GM12878 (cell line): Measurements from ENCODE around the gene MCFD2. TPM values are rescaled to one million over a fixed set of nuclear protein-coding genes. Genes with fewer than 3 reads are reported as not detected.

Experiments used
- ATAC-seq: fragments of 200-7000 bp; cut with Tn5 transposase; 3 replicates; pipeline ENCODE4 v1.9.1; 2020; ENCODE audit warnings: mild to moderate bottlenecking, moderate library complexity
- BruUV-seq: library from RNA; stranded (reverse); fragments of 400-500 nt; replicated peaks from 2 replicates; lab custom pipeline; 2021; lab: Mats Ljungman, UMichigan
- CTCF ChIA-PET: fragments of 300-600 bp; sonication (Branson Sonifier 250); formaldehyde crosslinking; extraction: SDS; loops from one replicate; lab custom pipeline; 2021; ENCODE audit warnings: inconsistent platforms; lab: Yijun Ruan, JAX
- POLR2A ChIA-PET: fragments of 350-600 bp; formaldehyde crosslinking; extraction: SDS; loops from one replicate; lab custom pipeline; 2021; ENCODE audit warnings: inconsistent platforms; lab: Charles Lee
- RAD21 ChIA-PET: fragments of 300-600 bp; sonication (Branson Sonifier 250); formaldehyde crosslinking; loops from one replicate; lab custom pipeline; 2023; ENCODE audit warnings: antibody characterized with exemption; ENCODE audit not compliant: unreplicated experiment; lab: Charles Lee
- SMC1A ChIA-PET: fragments of 300-600 bp; sonication (Branson Sonifier 250); formaldehyde crosslinking; loops from one replicate; lab custom pipeline; 2023; ENCODE audit not compliant: unreplicated experiment, uncharacterized antibody; lab: Charles Lee
- DNase-seq: peaks from one replicate; pipeline ENCODE4 v3.0.0-alpha.2; 2011; ENCODE audit warnings: low read depth, low spot score
- FAIRE-seq: peaks from 3 replicates; lab custom pipeline; 2011; peaks lifted over from hg19 to GRCh38; lab: Jason Lieb, UNC
- H2AFZ ChIP-seq: 2 replicates; pipeline ENCODE4 v1.6.0; 2011; ENCODE audit warnings: low read depth, low read length, control low read depth; ENCODE audit not compliant: control insufficient read depth
- H3K27ac ChIP-seq: 2 replicates; pipeline ENCODE4 v1.5.1; 2011; ENCODE audit warnings: control low read depth; ENCODE audit not compliant: control insufficient read depth, insufficient read depth
- H3K27me3 ChIP-seq, 2 experiments: replicated peaks in 1 of 2; 2 replicates each; pipeline versions ENCODE4 v1.6.0 to v1.6.1; 2011; ENCODE audit warnings: low read length in 1 of 2; ENCODE audit not compliant: control insufficient read depth in 2 of 2, insufficient read depth in 2 of 2
- H3K36me3 ChIP-seq, 2 experiments: 2 replicates each; pipeline ENCODE4 v1.5.1; 2011; ENCODE audit warnings: low read length in 1 of 2; ENCODE audit not compliant: control insufficient read depth in 2 of 2, insufficient read depth in 2 of 2
- H3K4me1 ChIP-seq: 2 replicates; pipeline ENCODE4 v1.6.1; 2011; ENCODE audit warnings: mild to moderate bottlenecking, low read length, moderate library complexity, mixed read lengths; ENCODE audit not compliant: control insufficient read depth, insufficient read depth
- H3K4me2 ChIP-seq: 2 replicates; pipeline ENCODE4 v1.6.0; 2011; ENCODE audit warnings: control low read depth; ENCODE audit not compliant: control insufficient read depth, insufficient read depth
- H3K4me3 ChIP-seq: fragments of 200-600 bp; sonication (generic); 2 replicates; pipeline ENCODE4 v1.5.1; 2016
- H3K79me2 ChIP-seq: 2 replicates; pipeline ENCODE4 v1.6.0; 2011; ENCODE audit warnings: low read length; ENCODE audit not compliant: control insufficient read depth, insufficient read depth
- H3K9ac ChIP-seq: 2 replicates; pipeline ENCODE4 v1.8.0; 2011; ENCODE audit warnings: low read length, control low read depth, mixed read lengths; ENCODE audit not compliant: control insufficient read depth, insufficient read depth
- H3K9me3 ChIP-seq: replicated peaks from 3 replicates; pipeline ENCODE4 v1.5.1; 2011; ENCODE audit warnings: mild to moderate bottlenecking, low read length; ENCODE audit not compliant: control insufficient read depth, insufficient read depth
- H4K20me1 ChIP-seq: 2 replicates; pipeline ENCODE4 v1.6.0; 2011; ENCODE audit not compliant: control insufficient read depth, insufficient read depth
- ASH2L ChIP-seq: fragments of 300-600, 200-600 bp; sonication (generic); IDR thresholded peaks from 2 replicates; pipeline ENCODE4 v1.6.1; 2017; ENCODE audit warnings: low read depth, mild to moderate bottlenecking, borderline replicate concordance
- ATF7 ChIP-seq: fragments of 450-650 bp; IDR thresholded peaks from 2 replicates; pipeline ENCODE4 v1.6.1; 2016; ENCODE audit warnings: low read depth, mild to moderate bottlenecking
- BMI1 ChIP-seq: fragments of 450-650 bp; IDR thresholded peaks from 2 replicates; pipeline ENCODE4 v1.6.1; 2016; ENCODE audit warnings: mild to moderate bottlenecking, moderate library complexity, borderline replicate concordance
- ETV6 ChIP-seq, 2 experiments: fragments of 450-650 bp in 1 of 2; IDR thresholded peaks in 1 of 2; conservative IDR thresholded peaks in 1 of 2; 2 replicates each; pipeline ENCODE4 v1.6.1; 2014; ENCODE audit warnings: antibody characterized with exemption in 1 of 2, borderline replicate concordance in 1 of 2, low read depth in 1 of 2, mild to moderate bottlenecking in 1 of 2, moderate library complexity in 1 of 2
- HSF1 ChIP-seq: fragments of 150-350 bp; IDR thresholded peaks from 2 replicates; pipeline ENCODE4 v1.6.1; 2014; ENCODE audit warnings: mild to moderate bottlenecking, low read depth, low read length
- NRF1 ChIP-seq: conservative IDR thresholded peaks from 2 replicates; pipeline ENCODE4 v1.6.1; 2011; ENCODE audit warnings: mild to moderate bottlenecking, low read depth, low read length, improper control_type of control experiment
- RUNX3 ChIP-seq: IDR thresholded peaks from 2 replicates; pipeline ENCODE4 v1.6.1; 2012; ENCODE audit warnings: low read length, inconsistent platforms
- SIX5 ChIP-seq: IDR thresholded peaks from 2 replicates; pipeline ENCODE4 v1.6.1; 2011; ENCODE audit warnings: mild to moderate bottlenecking, low read depth, low read length, moderate library complexity; ENCODE audit not compliant: severe bottlenecking
- SRF ChIP-seq, 2 experiments: IDR thresholded peaks; 2 replicates each; pipeline ENCODE4 v1.6.1; 2011; ENCODE audit warnings: low read depth in 2 of 2, low read length in 2 of 2, mild to moderate bottlenecking in 1 of 2, moderate library complexity in 1 of 2
- STAT3 ChIP-seq: IDR thresholded peaks from 2 replicates; pipeline ENCODE4 v1.6.1; 2011; ENCODE audit warnings: low read depth, low read length, improper control_type of control experiment
- SUPT20H ChIP-seq: IDR thresholded peaks from 2 replicates; pipeline ENCODE4 v1.6.1; 2011; ENCODE audit warnings: low read depth, mild to moderate bottlenecking, low read length, moderate library complexity, borderline replicate concordance; ENCODE audit not compliant: control insufficient read depth
- ZNF24 ChIP-seq: fragments of 450-650 bp; IDR thresholded peaks from 2 replicates; pipeline ENCODE4 v1.6.1; 2017; ENCODE audit warnings: antibody characterized with exemption, mild to moderate bottlenecking
- ZNF622 ChIP-seq: fragments of 450-650 bp; IDR thresholded peaks from 2 replicates; pipeline ENCODE4 v1.6.1; 2017; ENCODE audit warnings: mild to moderate bottlenecking, inconsistent platforms
- WGBS: methylation state at CpG from one replicate; pipeline ENCODE4 v1.1.6; 2016; ENCODE audit warnings: low lambda C conversion rate; ENCODE audit not compliant: insufficient replicate concordance, insufficient coverage; ENCODE audit errors: missing lambda C conversion rate; 5-methylcytosine and 5-hydroxymethylcytosine counted together
- in situ Hi-C: fragments of 300-500 bp; cut with MboI; formaldehyde crosslinking; loops from 9 replicates; pipeline ENCODE4 v1.14.3; 2018; ENCODE audit warnings: mixed read lengths
- intact Hi-C: fragments of 100-400 bp; cut with micrococcal nuclease; formaldehyde crosslinking; loops from one replicate; pipeline ENCODE4 v1.14.2; 2022; ENCODE audit not compliant: unreplicated experiment
- polyA plus RNA-seq, 11 experiments: library from polyadenylated mRNA; depleted of rRNA in 4 of 11; unstranded in 6 of 11; stranded (reverse) in 5 of 11; fragments of >200 nt; fragmentation: Nextera tagmentation in 4 of 11; fragmentation: Illumina TruSeq in 1 of 11; extraction: Ambion mirVana in 4 of 11; extraction: Trizol in 1 of 11; gene quantifications; 1 replicate in 1 of 11; 2 replicates in 10 of 11; pipeline versions ENCODE4 v1.2.1 to v1.2.3, GENCODE V29; 2011 to 2016; ENCODE audit warnings: inconsistent platforms in 2 of 11, missing spikeins in 2 of 11, low read depth in 1 of 11
- total RNA-seq, 4 experiments: library from RNA; depleted of rRNA in 3 of 4; stranded (reverse); fragments of >200 nt in 3 of 4; fragmentation: Illumina TruSeq in 1 of 4; extraction: Trizol in 1 of 4; gene quantifications; 2 replicates each; pipeline versions ENCODE4 v1.2.1 to v1.2.3, GENCODE V29; 2013 to 2021

MCFD2 gene
- total and polyA plus RNA-seq, 10 of the 15 experiments (the other 5 are each of a cell fraction or from before 2014, with no cell fraction given): 35.0 to 57.3 (median 40.3) TPM

GRCh38 chr2:46963941-46964673 is 48.5 kb upstream of the MCFD2 start:
- CTCF ChIA-PET: interaction anchor here (0.6 to 1.4 kb wide), 2 partner anchors 45 to 453 kb away, joined by 3 read pairs; no protein-coding TSS in a partner anchor
- H3K9ac ChIP-seq: no peak overlapping the region
- H3K4me2 ChIP-seq: no peak overlapping the region
- H3K79me2 ChIP-seq: no peaks in the 10 kb centered on the region
- no peaks in the 10 kb centered on the region for H4K20me1 ChIP-seq
- no peaks in the 10 kb centered on the region for H3K27me3 ChIP-seq
- no peak overlapping the region for H2AFZ ChIP-seq
- POLR2A ChIA-PET: interaction anchor here (0.6 kb wide), 1 partner anchor 40 kb away, joined by 3 read pairs; no protein-coding TSS in a partner anchor
- H3K4me1 ChIP-seq: no peaks in the 10 kb centered on the region
- FAIRE-seq: no peak
- WGBS: 98% methylated on average over 7 of the region's 7 CpGs
- RAD21 ChIA-PET: no interaction called here
- no peaks in the 10 kb centered on the region for H3K9me3 ChIP-seq
- H3K4me3 ChIP-seq: no peak overlapping the region
- DNase-seq: no peak
- no peak overlapping the region for H3K27ac ChIP-seq
- TF ChIP-seq ZNF622: no peak
- TF ChIP-seq RUNX3: no peak
- no peak for TF ChIP-seq SUPT20H
- TF ChIP-seq ZNF24: no peak
- no peak for TF ChIP-seq NRF1
- BruUV-seq: no TSS peak
- ATAC-seq: no peak
- H3K36me3 ChIP-seq: peaks cover 10 to 27% of the 10 kb centered on the region in 2 experiments
- SMC1A ChIA-PET: no interaction called here
- intact Hi-C loops: no loop called here
- in situ Hi-C loops: no loop called here

- ChIA-PET POLR2A (no interaction called here), RAD21 (interaction anchor here (0.5 kb wide), 1 partner anchor 219 kb away, joined by 3 read pairs; no protein-coding TSS in a partner anchor), CTCF (interaction anchor here (0.6 to 1.4 kb wide), 2 partner anchors 44 to 453 kb away, joined by 3 read pairs; no protein-coding TSS in a partner anchor), SMC1A (interaction anchor here (2.1 kb wide), 1 partner anchor 9 kb away, joined by 4 read pairs; no protein-coding TSS in a partner anchor)
- peaks cover 17 to 27% of the 10 kb centered on the region in 2 experiments for H3K36me3 ChIP-seq
- no peaks in the 10 kb centered on the region for H3K79me2 ChIP-seq
- H4K20me1 ChIP-seq: no peaks in the 10 kb centered on the region
- intact Hi-C loops: no loop called here
- no peaks in the 10 kb centered on the region for H3K27me3 ChIP-seq
- no peak overlapping the region for H3K4me3 ChIP-seq
- H3K9me3 ChIP-seq: no peaks in the 10 kb centered on the region
- no peak overlapping the region for H2AFZ ChIP-seq
- no TSS peak for BruUV-seq
- 98% methylated on average over 4 of the region's 4 CpGs for WGBS
- H3K4me2 ChIP-seq: no peak overlapping the region
- ATAC-seq (no peak), DNase-seq (no peak), FAIRE-seq (no peak)
- in situ Hi-C loops: no loop called here
- no peaks in the 10 kb centered on the region for H3K4me1 ChIP-seq
- H3K9ac ChIP-seq: no peak overlapping the region
- H3K27ac ChIP-seq: no peak overlapping the region
- TF ChIP-seq RUNX3: no peak
- no peak for TF ChIP-seq ETV6 (conservative IDR thresholded peaks at IDR 0.05 in 1 of 2, IDR thresholded peaks at IDR 0.05 in 1 of 2; ENCODE audit: borderline replicate concordance in 1 of 2, low read depth in 1 of 2)
- no peak for TF ChIP-seq HSF1
- no peak for TF ChIP-seq ASH2L
- no peak for TF ChIP-seq ATF7
- no peak for TF ChIP-seq BMI1
- TF ChIP-seq STAT3: no peak
- TF ChIP-seq SIX5: no peak
- no peak for TF ChIP-seq SRF (IDR thresholded peaks at IDR 0.05; ENCODE audit: low read depth in 2 of 2, low read length in 2 of 2)
These were observed 47.6 kb upstream of the MCFD2 start for GRCh38 chr2:46963210-46963609.
